SK-N-SH (cell line): ENCODE measurements around the gene SKI. TPM values are rescaled to one million over a fixed set of nuclear protein-coding genes. Genes with fewer than 3 reads are reported as not detected.
"Not testable (repeated sequence)": the region's sequence is repeated elsewhere in the genome, so short reads cannot be mapped to it uniquely, and the experiment has no call there.

Experiments
- CTCF ChIA-PET: fragments of 300-600, 350-600 bp; formaldehyde crosslinking; extraction: SDS; loops from one replicate; lab custom pipeline; 2021; lab: Yijun Ruan, JAX
- POLR2A ChIA-PET: fragments of 350-600 bp; sonication (Branson Sonifier 250); formaldehyde crosslinking; extraction: SDS; loops from one replicate; lab custom pipeline; 2020; ENCODE audit warnings: antibody characterized with exemption, inconsistent platforms; lab: Yijun Ruan, JAX
- DNase-seq: peaks from one replicate; pipeline ENCODE4 v3.0.0; 2012
- H2AFZ ChIP-seq: fragments of 200-600 bp; sonication (generic); 2 replicates; pipeline ENCODE4 v1.8.1; 2016; ENCODE audit warnings: antibody characterized with exemption, mild to moderate bottlenecking, low read depth
- H3F3A ChIP-seq: fragments of 200-600 bp; sonication (generic); replicated peaks from 2 replicates; pipeline ENCODE3; 2016; ENCODE audit warnings: antibody characterized with exemption, mild to moderate bottlenecking; ENCODE audit not compliant: insufficient read depth
- H3K27ac ChIP-seq, 2 experiments: fragments of 200-500 bp in 1 of 2; fragments of 200-600 bp in 1 of 2; sonication (Bioruptor generic) in 1 of 2; sonication (generic), shearing (Covaris generic) in 1 of 2; 2 replicates each; pipeline versions ENCODE4 v1.5.1 to v1.6.1; 2014 to 2016; ENCODE audit warnings: low read depth in 2 of 2, inconsistent platforms in 1 of 2, low read length in 1 of 2, mild to moderate bottlenecking in 1 of 2, mixed read lengths in 1 of 2
- H3K27me3 ChIP-seq: fragments of 200-600 bp; sonication (generic), shearing (Covaris generic); 2 replicates; pipeline ENCODE4 v1.6.1; 2016; ENCODE audit warnings: mixed run types; ENCODE audit not compliant: insufficient read depth
- H3K36me3 ChIP-seq, 2 experiments: fragments of 200-500 bp in 1 of 2; fragments of 200-600 bp in 1 of 2; sonication (Bioruptor generic) in 1 of 2; sonication (generic) in 1 of 2; replicated peaks in 1 of 2; 2 replicates each; pipeline versions ENCODE3 to v1.5.1; 2014 to 2016; ENCODE audit warnings: low read length in 1 of 2, mild to moderate bottlenecking in 1 of 2; ENCODE audit not compliant: insufficient read depth in 2 of 2, control insufficient read depth in 1 of 2
- H3K4me1 ChIP-seq, 2 experiments: fragments of 200-500 bp in 1 of 2; fragments of 200-600 bp in 1 of 2; sonication (Bioruptor generic) in 1 of 2; sonication (generic), shearing (Covaris generic) in 1 of 2; 2 replicates each; pipeline versions ENCODE4 v1.5.1 to v1.6.1; 2014 to 2016; ENCODE audit warnings: low read depth in 1 of 2, low read length in 1 of 2, mixed run types in 1 of 2; ENCODE audit not compliant: insufficient read depth in 2 of 2, control insufficient read depth in 1 of 2
- H3K4me2 ChIP-seq: fragments of 200-600 bp; sonication (generic), shearing (Covaris generic); 2 replicates; pipeline ENCODE4 v1.6.1; 2017; ENCODE audit warnings: mixed run types
- H3K4me3 ChIP-seq, 2 experiments: fragments of 200-500 bp in 1 of 2; fragments of 200-600 bp in 1 of 2; sonication (Bioruptor generic) in 1 of 2; sonication (generic), shearing (Covaris generic) in 1 of 2; 2 replicates each; pipeline versions ENCODE4 v1.5.1 to v1.8.1; 2014 to 2016; ENCODE audit warnings: low read depth in 2 of 2, inconsistent platforms in 1 of 2, low read length in 1 of 2, mild to moderate bottlenecking in 1 of 2, mixed read lengths in 1 of 2, moderate library complexity in 1 of 2
- H3K79me2 ChIP-seq: fragments of 200-600 bp; sonication (generic); 2 replicates; pipeline ENCODE4 v1.8.1; 2017; ENCODE audit warnings: mild to moderate bottlenecking; ENCODE audit not compliant: insufficient read depth
- H3K9ac ChIP-seq: fragments of 200-600 bp; sonication (generic); 2 replicates; pipeline ENCODE4 v1.6.1; 2017; ENCODE audit warnings: mixed run types
- H3K9me2 ChIP-seq: fragments of 200-600 bp; sonication (generic); 2 replicates; pipeline ENCODE4 v1.6.1; 2017; ENCODE audit warnings: mixed run types
- H3K9me3 ChIP-seq: fragments of 200-600 bp; sonication (generic); 2 replicates; pipeline ENCODE4 v1.6.1; 2017; ENCODE audit warnings: mixed run types, mild to moderate bottlenecking, moderate library complexity
- H4K20me1 ChIP-seq: fragments of 200-600 bp; sonication (generic); 2 replicates; pipeline ENCODE4 v1.6.1; 2017; ENCODE audit warnings: mild to moderate bottlenecking, mixed run types; ENCODE audit not compliant: insufficient read depth
- CHD2 ChIP-seq: fragments of 150-350 bp; IDR thresholded peaks from 2 replicates; pipeline ENCODE4 v1.6.1; 2018; ENCODE audit warnings: low read length; ENCODE audit not compliant: partially characterized antibody
- ELF1 ChIP-seq: IDR thresholded peaks from 2 replicates; pipeline ENCODE4 v1.4.0; 2012
- EP300 ChIP-seq, 2 experiments: IDR thresholded peaks; 2 replicates each; pipeline versions ENCODE4 v1.4.0 to v1.6.1; 2012; ENCODE audit warnings: borderline replicate concordance in 1 of 2, low read depth in 1 of 2, low read length in 1 of 2
- FOSL2 ChIP-seq: IDR thresholded peaks from 2 replicates; pipeline ENCODE4 v1.4.0; 2012; ENCODE audit warnings: low read depth, mild to moderate bottlenecking, moderate library complexity, borderline replicate concordance
- FOXJ3 ChIP-seq: sonication (generic); formaldehyde crosslinking; IDR thresholded peaks from 2 replicates; pipeline ENCODE4 v1.5.1; 2020; ENCODE audit warnings: mild to moderate bottlenecking, missing genetic modification reagents
- GABPA ChIP-seq: IDR thresholded peaks from 2 replicates; pipeline ENCODE4 v1.4.0; 2012; ENCODE audit warnings: low read depth, mild to moderate bottlenecking
- MXI1 ChIP-seq: IDR thresholded peaks from 2 replicates; pipeline ENCODE4 v1.6.1; 2012; ENCODE audit warnings: mild to moderate bottlenecking, low read depth, low read length, improper control_type of control experiment
- NFIC ChIP-seq: IDR thresholded peaks from 2 replicates; pipeline ENCODE4 v1.4.0; 2012; ENCODE audit warnings: borderline replicate concordance
- NRF1 ChIP-seq: IDR thresholded peaks from 2 replicates; pipeline ENCODE4 v1.6.1; 2012; ENCODE audit warnings: low read depth, mild to moderate bottlenecking, low read length
- RAD21 ChIP-seq: IDR thresholded peaks from 2 replicates; pipeline ENCODE4 v1.6.1; 2012; ENCODE audit warnings: mild to moderate bottlenecking, low read length
- RFX5 ChIP-seq: IDR thresholded peaks from 2 replicates; pipeline ENCODE4 v1.6.1; 2012; ENCODE audit warnings: mild to moderate bottlenecking, improper control_type of control experiment, low read length
- RXRA ChIP-seq: IDR thresholded peaks from 2 replicates; pipeline ENCODE4 v1.4.0; 2012; ENCODE audit warnings: low read depth, mild to moderate bottlenecking, borderline replicate concordance
- SIN3A ChIP-seq: IDR thresholded peaks from 2 replicates; pipeline ENCODE4 v1.6.1; 2012; ENCODE audit warnings: low read depth, mild to moderate bottlenecking, low read length, moderate library complexity, borderline replicate concordance
- SMC3 ChIP-seq: IDR thresholded peaks from 2 replicates; pipeline ENCODE4 v1.6.1; 2012; ENCODE audit warnings: low read depth, low read length, improper control_type of control experiment
- TAF1 ChIP-seq: IDR thresholded peaks from 2 replicates; pipeline ENCODE4 v1.6.1; 2012; ENCODE audit warnings: low read depth, mild to moderate bottlenecking, low read length, moderate library complexity, borderline replicate concordance
- TEAD4 ChIP-seq: IDR thresholded peaks from 2 replicates; pipeline ENCODE4 v1.4.0; 2012; ENCODE audit warnings: mild to moderate bottlenecking, borderline replicate concordance; ENCODE audit not compliant: insufficient read depth
- YY1 ChIP-seq: IDR thresholded peaks from 2 replicates; pipeline ENCODE4 v1.4.0; 2012; ENCODE audit warnings: low read depth, mild to moderate bottlenecking
- WGBS: methylation state at CpG from one replicate; pipeline ENCODE4 v1.1.6; 2017; ENCODE audit warnings: low lambda C conversion rate; 5-methylcytosine and 5-hydroxymethylcytosine counted together
- polyA plus RNA-seq, 3 experiments: library from polyadenylated mRNA; depleted of rRNA; stranded (reverse); fragments of >200 nt; gene quantifications; 2 replicates each; pipeline ENCODE4 v1.2.3, GENCODE V29; 2012
- TF ChIP-seq, protein P1 (sequence below): IDR thresholded peaks from 2 replicates; pipeline ENCODE4; 2012
- TF ChIP-seq, protein P2 (sequence below): IDR thresholded peaks from 2 replicates; pipeline ENCODE4 v1.4.0; 2012; ENCODE audit warnings: low read depth, borderline replicate concordance
- TF ChIP-seq, protein P3 (sequence below): fragments of 200-600 bp; sonication (generic); IDR thresholded peaks from 2 replicates; pipeline ENCODE4 v1.6.1; 2017; ENCODE audit warnings: antibody characterized with exemption, mild to moderate bottlenecking, moderate library complexity

SKI gene
- polyA plus RNA-seq, 1 of the 3 experiments (the other 2 are of a cell fraction) = 7.2 TPM

- TF ChIP-seq, protein P1, sequence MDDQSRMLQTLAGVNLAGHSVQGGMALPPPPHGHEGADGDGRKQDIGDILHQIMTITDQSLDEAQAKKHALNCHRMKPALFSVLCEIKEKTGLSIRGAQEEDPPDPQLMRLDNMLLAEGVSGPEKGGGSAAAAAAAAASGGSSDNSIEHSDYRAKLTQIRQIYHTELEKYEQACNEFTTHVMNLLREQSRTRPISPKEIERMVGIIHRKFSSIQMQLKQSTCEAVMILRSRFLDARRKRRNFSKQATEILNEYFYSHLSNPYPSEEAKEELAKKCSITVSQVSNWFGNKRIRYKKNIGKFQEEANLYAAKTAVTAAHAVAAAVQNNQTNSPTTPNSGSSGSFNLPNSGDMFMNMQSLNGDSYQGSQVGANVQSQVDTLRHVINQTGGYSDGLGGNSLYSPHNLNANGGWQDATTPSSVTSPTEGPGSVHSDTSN = no peak
- TF ChIP-seq GABPA (no peak), CHD2 (no peak), SIN3A (no peak), FOSL2 (no peak), RXRA (no peak), MXI1 (no peak), FOXJ3 (CRISPR knock-in tag) (no peak), NFIC (no peak), TEAD4 (no peak), RFX5 (no peak), EP300 (IDR thresholded peaks at IDR 0.05; ENCODE audit: borderline replicate concordance in 1 of 2, low read depth in 1 of 2, low read length in 1 of 2) (no peak), RAD21 (no peak), TAF1 (no peak), YY1 (no peak), NRF1 (no peak), SMC3 (no peak), ELF1 (no peak)
- TF ChIP-seq, protein P2, sequence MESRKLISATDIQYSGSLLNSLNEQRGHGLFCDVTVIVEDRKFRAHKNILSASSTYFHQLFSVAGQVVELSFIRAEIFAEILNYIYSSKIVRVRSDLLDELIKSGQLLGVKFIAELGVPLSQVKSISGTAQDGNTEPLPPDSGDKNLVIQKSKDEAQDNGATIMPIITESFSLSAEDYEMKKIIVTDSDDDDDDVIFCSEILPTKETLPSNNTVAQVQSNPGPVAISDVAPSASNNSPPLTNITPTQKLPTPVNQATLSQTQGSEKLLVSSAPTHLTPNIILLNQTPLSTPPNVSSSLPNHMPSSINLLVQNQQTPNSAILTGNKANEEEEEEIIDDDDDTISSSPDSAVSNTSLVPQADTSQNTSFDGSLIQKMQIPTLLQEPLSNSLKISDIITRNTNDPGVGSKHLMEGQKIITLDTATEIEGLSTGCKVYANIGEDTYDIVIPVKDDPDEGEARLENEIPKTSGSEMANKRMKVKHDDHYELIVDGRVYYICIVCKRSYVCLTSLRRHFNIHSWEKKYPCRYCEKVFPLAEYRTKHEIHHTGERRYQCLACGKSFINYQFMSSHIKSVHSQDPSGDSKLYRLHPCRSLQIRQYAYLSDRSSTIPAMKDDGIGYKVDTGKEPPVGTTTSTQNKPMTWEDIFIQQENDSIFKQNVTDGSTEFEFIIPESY = no peak
- TF ChIP-seq, protein P3, sequence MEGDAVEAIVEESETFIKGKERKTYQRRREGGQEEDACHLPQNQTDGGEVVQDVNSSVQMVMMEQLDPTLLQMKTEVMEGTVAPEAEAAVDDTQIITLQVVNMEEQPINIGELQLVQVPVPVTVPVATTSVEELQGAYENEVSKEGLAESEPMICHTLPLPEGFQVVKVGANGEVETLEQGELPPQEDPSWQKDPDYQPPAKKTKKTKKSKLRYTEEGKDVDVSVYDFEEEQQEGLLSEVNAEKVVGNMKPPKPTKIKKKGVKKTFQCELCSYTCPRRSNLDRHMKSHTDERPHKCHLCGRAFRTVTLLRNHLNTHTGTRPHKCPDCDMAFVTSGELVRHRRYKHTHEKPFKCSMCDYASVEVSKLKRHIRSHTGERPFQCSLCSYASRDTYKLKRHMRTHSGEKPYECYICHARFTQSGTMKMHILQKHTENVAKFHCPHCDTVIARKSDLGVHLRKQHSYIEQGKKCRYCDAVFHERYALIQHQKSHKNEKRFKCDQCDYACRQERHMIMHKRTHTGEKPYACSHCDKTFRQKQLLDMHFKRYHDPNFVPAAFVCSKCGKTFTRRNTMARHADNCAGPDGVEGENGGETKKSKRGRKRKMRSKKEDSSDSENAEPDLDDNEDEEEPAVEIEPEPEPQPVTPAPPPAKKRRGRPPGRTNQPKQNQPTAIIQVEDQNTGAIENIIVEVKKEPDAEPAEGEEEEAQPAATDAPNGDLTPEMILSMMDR = no peak
- Histone ChIP-seq H3K36me3 (no peaks in the 10 kb centered on the region), H3K9me3 (no peaks in the 10 kb centered on the region), H3K4me1 (peaks cover 0 to 5% of the 10 kb centered on the region in 2 experiments; a peak in 1 of 4 replicates), H3K27ac (no peak overlapping the region), H3K4me3 (no peak overlapping the region), H3K27me3 (no peaks in the 10 kb centered on the region), H3K4me2 (no peak overlapping the region), H2AFZ (no peak overlapping the region), H3F3A (peaks cover 15% of the 10 kb centered on the region), H3K9me2 (no peaks in the 10 kb centered on the region), H3K79me2 (peaks cover 94% of the 10 kb centered on the region), H3K9ac (no peak overlapping the region), H4K20me1 (peaks cover 89% of the 10 kb centered on the region)
- 95% methylated on average over 21 of the region's 28 CpGs for WGBS
- no peak for DNase-seq
- ChIA-PET POLR2A (no interaction called here), CTCF (interaction anchor here (1.2 kb wide), 1 partner anchor 65 kb away, joined by 4 read pairs; the partner anchor contains the start of gene FAAP20)
These were observed 31.7 kb downstream of the SKI start for GRCh38 chr1:2259668-2260402.

DNA sequence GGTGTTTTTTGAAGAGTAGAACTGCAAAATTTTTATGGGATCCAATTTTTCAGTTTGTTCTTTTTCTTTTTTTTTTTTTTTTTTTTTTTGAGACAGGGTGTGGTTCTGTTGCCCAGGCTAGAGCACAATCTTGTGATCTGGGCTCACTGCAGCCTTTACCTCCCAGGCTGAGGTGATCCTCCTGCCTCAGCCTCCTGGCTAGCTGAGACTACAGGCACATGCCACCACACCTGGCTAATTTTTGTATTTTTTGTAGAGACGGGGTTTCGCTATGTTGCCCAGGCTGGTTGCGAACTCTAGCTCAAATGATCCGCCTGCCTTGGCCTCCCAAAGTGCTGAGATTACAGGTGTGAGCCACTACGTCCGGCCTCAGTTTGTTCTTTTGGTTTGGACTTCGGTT lies 32.4 kb downstream of the SKI start:
- not testable (repeated sequence) for H3K36me3 ChIP-seq, H3K9me2 ChIP-seq, H3K4me2 ChIP-seq, H3F3A ChIP-seq, DNase-seq, H3K4me1 ChIP-seq, H3K9me3 ChIP-seq, H3K4me3 ChIP-seq, H3K27me3 ChIP-seq, H3K9ac ChIP-seq, H2AFZ ChIP-seq, H3K27ac ChIP-seq
- Histone ChIP-seq H4K20me1 (peaks cover 91% of the 10 kb centered on the region), H3K79me2 (peaks cover 94% of the 10 kb centered on the region)
- 96% methylated on average over 7 of the region's 7 CpGs for WGBS
- ChIA-PET CTCF (interaction anchor here (0.9 kb wide), 1 partner anchor 54 kb away, joined by 3 read pairs; no protein-coding TSS in a partner anchor), POLR2A (interaction anchor here (0.6 kb wide), 1 partner anchor 18 kb away, joined by 4 read pairs; no protein-coding TSS in a partner anchor)
